GM23338 (cell line): ENCODE measurements around the gene DDIT3. TPM values are rescaled to one million over a fixed set of nuclear protein-coding genes. Genes with fewer than 3 reads are reported as not detected.

Experiments used
- ATAC-seq: fragments of 200-7000 bp; cut with Tn5 transposase; 3 replicates; pipeline ENCODE4 v1.9.1; 2020
- DNase-seq: peaks from one replicate; pipeline ENCODE4 v3.0.0-alpha.2; 2015; ENCODE audit warnings: low spot score
- H2AFZ ChIP-seq: fragments of 200-600 bp; sonication (generic); 2 replicates; pipeline ENCODE4 v1.8.0; 2016; ENCODE audit warnings: antibody characterized with exemption, mild to moderate bottlenecking, moderate library complexity
- H3F3A ChIP-seq: fragments of 200-600 bp; sonication (generic); replicated peaks from 2 replicates; pipeline ENCODE4 v1.8.0; 2017; ENCODE audit warnings: antibody characterized with exemption, mixed run types, low read depth
- H3K27ac ChIP-seq: fragments of 200-600 bp; sonication (generic); 2 replicates; pipeline ENCODE4 v1.6.1; 2016; ENCODE audit warnings: low read depth
- H3K27me3 ChIP-seq: fragments of 200-600 bp; sonication (generic); 2 replicates; pipeline ENCODE4 v1.8.0; 2016; ENCODE audit warnings: mild to moderate bottlenecking, mixed run types, moderate library complexity; ENCODE audit not compliant: insufficient read depth
- H3K36me3 ChIP-seq: fragments of 200-600 bp; sonication (generic); 2 replicates; pipeline ENCODE4 v1.8.0; 2016; ENCODE audit warnings: mild to moderate bottlenecking; ENCODE audit not compliant: insufficient read depth
- H3K4me1 ChIP-seq: fragments of 200-600 bp; sonication (generic); 2 replicates; pipeline ENCODE4 v1.8.0; 2016; ENCODE audit warnings: mild to moderate bottlenecking, moderate library complexity; ENCODE audit not compliant: insufficient read depth
- H3K4me2 ChIP-seq: fragments of 200-600 bp; sonication (generic); 2 replicates; pipeline ENCODE4 v1.7.1; 2017; ENCODE audit warnings: mixed run types
- H3K4me3 ChIP-seq: fragments of 200-600 bp; sonication (generic); 2 replicates; pipeline ENCODE4 v1.6.1; 2016; ENCODE audit warnings: mixed run types
- H3K79me2 ChIP-seq: fragments of 200-600 bp; sonication (generic); replicated peaks from 2 replicates; pipeline ENCODE4 v1.8.0; 2017; ENCODE audit warnings: mild to moderate bottlenecking; ENCODE audit not compliant: insufficient read depth
- H3K9me2 ChIP-seq: fragments of 200-600 bp; sonication (generic); 2 replicates; pipeline ENCODE4 v1.8.0; 2017; ENCODE audit not compliant: insufficient read depth
- H4K20me1 ChIP-seq: fragments of 200-600 bp; sonication (generic); replicated peaks from 2 replicates; pipeline ENCODE4 v1.8.0; 2017; ENCODE audit warnings: mild to moderate bottlenecking; ENCODE audit not compliant: insufficient read depth
- H3K27ac Mint-ChIP-seq: 2 replicates; pipeline ENCODE4 v1.8.0; 2020; ENCODE audit warnings: inconsistent platforms, mild to moderate bottlenecking, moderate library complexity, mixed read lengths
- H3K27me3 Mint-ChIP-seq: 3 replicates; pipeline ENCODE4 v1.8.0; 2022; ENCODE audit warnings: low read depth, mild to moderate bottlenecking, moderate library complexity, mixed read lengths, inconsistent platforms; ENCODE audit not compliant: insufficient read depth, poor library complexity
- H3K36me3 Mint-ChIP-seq: 3 replicates; pipeline ENCODE4 v1.8.0; 2021; ENCODE audit warnings: low read depth, mild to moderate bottlenecking, inconsistent platforms, moderate library complexity, mixed read lengths
- H3K4me1 Mint-ChIP-seq: 3 replicates; pipeline ENCODE4 v1.8.0; 2020; ENCODE audit warnings: mild to moderate bottlenecking, inconsistent platforms, mixed read lengths
- H3K4me3 Mint-ChIP-seq: 3 replicates; pipeline ENCODE4 v1.8.0; 2021; ENCODE audit warnings: moderate library complexity, mild to moderate bottlenecking, inconsistent platforms, mixed read lengths
- H3K9me3 Mint-ChIP-seq: 3 replicates; pipeline ENCODE4 v1.8.0; 2020; ENCODE audit warnings: moderate library complexity, mild to moderate bottlenecking, inconsistent platforms, mixed read lengths
- CREB1 ChIP-seq: fragments of 250-450 bp; sonication (Bioruptor Pico); IDR thresholded peaks from 2 replicates; pipeline ENCODE4 v1.5.0; 2020; ENCODE audit warnings: low read depth, mild to moderate bottlenecking, moderate library complexity
- JUNB ChIP-seq: IDR thresholded peaks from one replicate; pipeline ENCODE4 v1.6.1; 2016; ENCODE audit warnings: antibody characterized with exemption; ENCODE audit not compliant: unreplicated experiment
- NANOG ChIP-seq: IDR thresholded peaks from 2 replicates; pipeline ENCODE4 v1.6.1; 2016; ENCODE audit warnings: antibody characterized with exemption, borderline replicate concordance
- POLR2AphosphoS5 ChIP-seq: IDR thresholded peaks from 2 replicates; pipeline ENCODE4 v1.6.1; 2016; ENCODE audit warnings: antibody characterized with exemption, low read depth
- STAT1 ChIP-seq: IDR thresholded peaks from one replicate; pipeline ENCODE4 v1.6.1; 2016; ENCODE audit warnings: antibody characterized with exemption; ENCODE audit not compliant: unreplicated experiment
- polyA plus RNA-seq: library from polyadenylated mRNA; unstranded; fragments of >200 nt; fragmentation: Nextera tagmentation; extraction: Ambion mirVana; gene quantifications from 2 replicates; pipeline ENCODE4 v1.2.1, GENCODE V29; 2016
- total RNA-seq: library from RNA; depleted of rRNA; stranded (reverse); fragments of >200 nt; shearing (Covaris generic); gene quantifications from 2 replicates; pipeline ENCODE4 v1.2.3, GENCODE V29; 2014
- TF ChIP-seq, protein P1 (sequence below): fragments of 250-450 bp; sonication (Bioruptor Pico); IDR thresholded peaks from 2 replicates; pipeline ENCODE4 v1.5.0; 2020; ENCODE audit warnings: mild to moderate bottlenecking, moderate library complexity
- TF ChIP-seq, protein P2 (sequence below), 2 experiments: fragments of 200-600 bp in 1 of 2; sonication (generic) in 1 of 2; conservative IDR thresholded peaks; 2 replicates each; pipeline versions ENCODE4 v1.5.1 to v1.6.1; 2016 to 2017; ENCODE audit warnings: antibody characterized with exemption in 2 of 2, low read depth in 2 of 2, mild to moderate bottlenecking in 2 of 2, moderate library complexity in 1 of 2

DDIT3 gene
- total and polyA plus RNA-seq, 2 experiments from 2014 or later, result 3.9 to 12.5 TPM

DNA sequence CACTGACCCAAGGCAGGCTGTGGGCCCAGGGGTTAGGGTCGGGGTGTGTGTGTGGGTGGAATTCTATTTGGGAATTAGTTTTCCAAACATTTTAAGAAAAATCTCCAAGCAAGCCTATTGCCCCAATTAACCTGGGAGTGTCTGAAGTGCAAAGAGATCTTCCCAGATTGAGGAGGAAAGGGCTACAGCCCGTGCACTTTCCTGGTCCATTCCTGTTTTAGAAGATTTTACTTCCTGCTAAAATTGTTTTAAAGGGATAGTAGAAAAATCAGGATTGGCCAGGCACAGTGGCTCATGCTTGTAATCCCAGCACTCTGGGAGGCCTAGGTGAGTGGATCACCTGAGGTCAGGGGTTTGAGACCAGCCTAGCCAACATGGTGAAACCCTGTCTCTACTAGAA, 21.4 kb upstream of the DDIT3 start (continued):
- TF ChIP-seq, protein P1, sequence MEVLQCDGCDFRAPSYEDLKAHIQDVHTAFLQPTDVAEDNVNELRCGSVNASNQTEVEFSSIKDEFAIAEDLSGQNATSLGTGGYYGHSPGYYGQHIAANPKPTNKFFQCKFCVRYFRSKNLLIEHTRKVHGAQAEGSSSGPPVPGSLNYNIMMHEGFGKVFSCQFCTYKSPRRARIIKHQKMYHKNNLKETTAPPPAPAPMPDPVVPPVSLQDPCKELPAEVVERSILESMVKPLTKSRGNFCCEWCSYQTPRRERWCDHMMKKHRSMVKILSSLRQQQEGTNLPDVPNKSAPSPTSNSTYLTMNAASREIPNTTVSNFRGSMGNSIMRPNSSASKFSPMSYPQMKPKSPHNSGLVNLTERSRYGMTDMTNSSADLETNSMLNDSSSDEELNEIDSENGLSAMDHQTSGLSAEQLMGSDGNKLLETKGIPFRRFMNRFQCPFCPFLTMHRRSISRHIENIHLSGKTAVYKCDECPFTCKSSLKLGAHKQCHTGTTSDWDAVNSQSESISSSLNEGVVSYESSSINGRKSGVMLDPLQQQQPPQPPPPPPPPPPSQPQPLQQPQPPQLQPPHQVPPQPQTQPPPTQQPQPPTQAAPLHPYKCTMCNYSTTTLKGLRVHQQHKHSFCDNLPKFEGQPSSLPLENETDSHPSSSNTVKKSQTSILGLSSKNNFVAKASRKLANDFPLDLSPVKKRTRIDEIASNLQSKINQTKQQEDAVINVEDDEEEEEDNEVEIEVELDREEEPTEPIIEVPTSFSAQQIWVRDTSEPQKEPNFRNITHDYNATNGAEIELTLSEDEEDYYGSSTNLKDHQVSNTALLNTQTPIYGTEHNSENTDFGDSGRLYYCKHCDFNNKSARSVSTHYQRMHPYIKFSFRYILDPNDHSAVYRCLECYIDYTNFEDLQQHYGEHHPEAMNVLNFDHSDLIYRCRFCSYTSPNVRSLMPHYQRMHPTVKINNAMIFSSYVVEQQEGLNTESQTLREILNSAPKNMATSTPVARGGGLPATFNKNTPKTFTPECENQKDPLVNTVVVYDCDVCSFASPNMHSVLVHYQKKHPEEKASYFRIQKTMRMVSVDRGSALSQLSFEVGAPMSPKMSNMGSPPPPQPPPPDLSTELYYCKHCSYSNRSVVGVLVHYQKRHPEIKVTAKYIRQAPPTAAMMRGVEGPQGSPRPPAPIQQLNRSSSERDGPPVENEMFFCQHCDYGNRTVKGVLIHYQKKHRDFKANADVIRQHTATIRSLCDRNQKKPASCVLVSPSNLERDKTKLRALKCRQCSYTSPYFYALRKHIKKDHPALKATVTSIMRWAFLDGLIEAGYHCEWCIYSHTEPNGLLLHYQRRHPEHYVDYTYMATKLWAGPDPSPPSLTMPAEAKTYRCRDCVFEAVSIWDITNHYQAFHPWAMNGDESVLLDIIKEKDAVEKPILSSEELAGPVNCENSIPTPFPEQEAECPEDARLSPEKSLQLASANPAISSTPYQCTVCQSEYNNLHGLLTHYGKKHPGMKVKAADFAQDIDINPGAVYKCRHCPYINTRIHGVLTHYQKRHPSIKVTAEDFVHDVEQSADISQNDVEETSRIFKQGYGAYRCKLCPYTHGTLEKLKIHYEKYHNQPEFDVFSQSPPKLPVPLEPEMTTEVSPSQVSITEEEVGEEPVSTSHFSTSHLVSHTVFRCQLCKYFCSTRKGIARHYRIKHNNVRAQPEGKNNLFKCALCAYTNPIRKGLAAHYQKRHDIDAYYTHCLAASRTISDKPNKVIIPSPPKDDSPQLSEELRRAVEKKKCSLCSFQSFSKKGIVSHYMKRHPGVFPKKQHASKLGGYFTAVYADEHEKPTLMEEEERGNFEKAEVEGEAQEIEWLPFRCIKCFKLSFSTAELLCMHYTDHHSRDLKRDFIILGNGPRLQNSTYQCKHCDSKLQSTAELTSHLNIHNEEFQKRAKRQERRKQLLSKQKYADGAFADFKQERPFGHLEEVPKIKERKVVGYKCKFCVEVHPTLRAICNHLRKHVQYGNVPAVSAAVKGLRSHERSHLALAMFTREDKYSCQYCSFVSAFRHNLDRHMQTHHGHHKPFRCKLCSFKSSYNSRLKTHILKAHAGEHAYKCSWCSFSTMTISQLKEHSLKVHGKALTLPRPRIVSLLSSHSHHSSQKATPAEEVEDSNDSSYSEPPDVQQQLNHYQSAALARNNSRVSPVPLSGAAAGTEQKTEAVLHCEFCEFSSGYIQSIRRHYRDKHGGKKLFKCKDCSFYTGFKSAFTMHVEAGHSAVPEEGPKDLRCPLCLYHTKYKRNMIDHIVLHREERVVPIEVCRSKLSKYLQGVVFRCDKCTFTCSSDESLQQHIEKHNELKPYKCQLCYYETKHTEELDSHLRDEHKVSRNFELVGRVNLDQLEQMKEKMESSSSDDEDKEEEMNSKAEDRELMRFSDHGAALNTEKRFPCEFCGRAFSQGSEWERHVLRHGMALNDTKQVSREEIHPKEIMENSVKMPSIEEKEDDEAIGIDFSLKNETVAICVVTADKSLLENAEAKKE (CRISPR knock-in tag), result no peak
- no peak for TF ChIP-seq NANOG

DNA sequence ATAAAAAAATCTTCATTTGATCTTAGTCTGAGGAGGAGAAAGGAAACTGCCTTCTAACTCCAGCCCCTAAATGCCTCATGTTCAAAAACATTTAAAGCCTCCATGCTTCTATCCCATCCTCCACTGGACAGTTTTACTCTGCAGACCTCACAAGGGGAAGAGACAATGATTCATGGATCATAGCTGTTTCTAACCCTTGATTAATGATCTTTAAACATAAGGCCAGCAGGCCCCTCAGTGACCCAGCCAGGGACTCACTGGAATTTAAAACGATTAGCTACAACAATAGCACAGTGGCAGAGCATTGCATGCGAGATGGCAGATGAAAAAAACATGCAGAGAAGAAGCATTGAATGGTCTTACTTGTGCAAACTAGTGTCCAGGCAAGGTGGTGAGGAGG, 20.7 kb upstream of the DDIT3 start:
- TF ChIP-seq JUNB, result no peak
- TF ChIP-seq, protein P1 (CRISPR knock-in tag), result no peak
- no peak for TF ChIP-seq POLR2AphosphoS5
- TF ChIP-seq CREB1, result no peak
- no peak for TF ChIP-seq STAT1
- TF ChIP-seq, protein P2, sequence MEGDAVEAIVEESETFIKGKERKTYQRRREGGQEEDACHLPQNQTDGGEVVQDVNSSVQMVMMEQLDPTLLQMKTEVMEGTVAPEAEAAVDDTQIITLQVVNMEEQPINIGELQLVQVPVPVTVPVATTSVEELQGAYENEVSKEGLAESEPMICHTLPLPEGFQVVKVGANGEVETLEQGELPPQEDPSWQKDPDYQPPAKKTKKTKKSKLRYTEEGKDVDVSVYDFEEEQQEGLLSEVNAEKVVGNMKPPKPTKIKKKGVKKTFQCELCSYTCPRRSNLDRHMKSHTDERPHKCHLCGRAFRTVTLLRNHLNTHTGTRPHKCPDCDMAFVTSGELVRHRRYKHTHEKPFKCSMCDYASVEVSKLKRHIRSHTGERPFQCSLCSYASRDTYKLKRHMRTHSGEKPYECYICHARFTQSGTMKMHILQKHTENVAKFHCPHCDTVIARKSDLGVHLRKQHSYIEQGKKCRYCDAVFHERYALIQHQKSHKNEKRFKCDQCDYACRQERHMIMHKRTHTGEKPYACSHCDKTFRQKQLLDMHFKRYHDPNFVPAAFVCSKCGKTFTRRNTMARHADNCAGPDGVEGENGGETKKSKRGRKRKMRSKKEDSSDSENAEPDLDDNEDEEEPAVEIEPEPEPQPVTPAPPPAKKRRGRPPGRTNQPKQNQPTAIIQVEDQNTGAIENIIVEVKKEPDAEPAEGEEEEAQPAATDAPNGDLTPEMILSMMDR (conservative IDR thresholded peaks at IDR 0.05; ENCODE audit: low read depth in 2 of 2), result no peak
- Mint-ChIP-seq H3K4me3 (no peak overlapping the region), H3K27ac (no peak overlapping the region; the same call in 1 of the 2 replicates), H3K27me3 (peaks cover 1% of the 10 kb centered on the region), H3K36me3 (peaks cover 16% of the 10 kb centered on the region), H3K4me1 (peaks cover 23% of the 10 kb centered on the region), H3K9me3 (no peaks in the 10 kb centered on the region)
- DNase-seq (no peak), ATAC-seq (no peak)
- H3K27ac ChIP-seq, result no peak overlapping the region
- no peaks in the 10 kb centered on the region for H3K9me2 ChIP-seq
- H3K4me1 ChIP-seq, result peaks cover 4% of the 10 kb centered on the region; the same call in 1 of the 2 replicates
- H2AFZ ChIP-seq, result no peak overlapping the region
- H3K79me2 ChIP-seq, result peaks cover 17% of the 10 kb centered on the region
- H3K4me2 ChIP-seq, result no peak overlapping the region
- no peak overlapping the region for H3K4me3 ChIP-seq
- 0 out of 2 replicates have a peak, but pooled peaks cover 5% of the 10 kb centered on the region for H3F3A ChIP-seq
- peaks cover 17% of the 10 kb centered on the region; the same call in 1 of the 2 replicates for H4K20me1 ChIP-seq
- no peaks in the 10 kb centered on the region for H3K27me3 ChIP-seq
- H3K36me3 ChIP-seq, result peaks cover 6% of the 10 kb centered on the region; the same call in 1 of the 2 replicates
